Natural killer cell (primary cell): ENCODE data around the gene CD1D. TPM values are rescaled to one million over a fixed set of nuclear protein-coding genes. Genes with fewer than 3 reads are reported as not detected.

Experiments
- ATAC-seq, 3 donors: fragments of 150-1000 bp in 2 of 3; fragments of 200-7000 bp in 1 of 3; cut with Tn5 transposase; 1 replicate in 1 of 3; 2 replicates in 2 of 3; pipeline ENCODE4 v1.10.0; 2021; ENCODE audit warnings: mild to moderate bottlenecking in 2 of 3, moderate library complexity in 2 of 3
- DNase-seq, 2 donors: peaks; one replicate each; pipeline versions ENCODE4 v3.0.0 to v3.0.0-alpha.2; 2013 to 2021; ENCODE audit warnings: mixed read lengths in 1 of 2
- H3K27ac ChIP-seq: one replicate; pipeline ENCODE4 v1.5.1; 2013; ENCODE audit warnings: mild to moderate bottlenecking, low read length
- H3K27me3 ChIP-seq: one replicate; pipeline ENCODE4 v1.6.1; 2013; ENCODE audit warnings: low read length; ENCODE audit not compliant: control insufficient read depth, insufficient read depth
- H3K36me3 ChIP-seq: one replicate; pipeline ENCODE4 v1.6.1; 2013; ENCODE audit warnings: low read length; ENCODE audit not compliant: control insufficient read depth, insufficient read depth
- H3K4me1 ChIP-seq: one replicate; pipeline ENCODE4 v1.6.1; 2013; ENCODE audit warnings: low read length; ENCODE audit not compliant: control insufficient read depth, insufficient read depth
- H3K4me3 ChIP-seq: one replicate; pipeline ENCODE4 v1.5.1; 2013; ENCODE audit warnings: low read length
- H3K9me3 ChIP-seq: one replicate; pipeline ENCODE4 v1.6.1; 2013; ENCODE audit warnings: low read length; ENCODE audit not compliant: control insufficient read depth, insufficient read depth
- H3K27ac Mint-ChIP-seq, 2 donors: one replicate each; pipeline ENCODE4 v1.8.0; 2022; ENCODE audit warnings: mild to moderate bottlenecking in 2 of 2, mixed read lengths in 2 of 2, moderate library complexity in 1 of 2
- H3K27me3 Mint-ChIP-seq, 2 donors: one replicate each; pipeline ENCODE4 v1.8.0; 2022; ENCODE audit warnings: low read depth in 2 of 2, mixed read lengths in 2 of 2
- H3K36me3 Mint-ChIP-seq: one replicate; pipeline ENCODE4 v1.8.0; 2022; ENCODE audit warnings: mixed read lengths
- H3K4me1 Mint-ChIP-seq, 2 donors: one replicate each; pipeline ENCODE4 v1.8.0; 2022; ENCODE audit warnings: mixed read lengths in 2 of 2
- H3K4me3 Mint-ChIP-seq: one replicate; pipeline ENCODE4 v1.8.0; 2022; ENCODE audit warnings: mild to moderate bottlenecking, moderate library complexity, mixed read lengths
- H3K9me3 Mint-ChIP-seq, 2 donors: one replicate each; pipeline ENCODE4 v1.8.0; 2022; ENCODE audit warnings: mixed read lengths in 2 of 2
- CTCF ChIP-seq: fragments of 200-600 bp; IDR thresholded peaks from one replicate; pipeline ENCODE4 v1.8.0; 2022; ENCODE audit warnings: antibody characterized with exemption
- WGBS: methylation state at CpG from one replicate; pipeline ENCODE4 v1.1.7; 2013; ENCODE audit warnings: missing lambda C conversion rate; ENCODE audit not compliant: insufficient coverage; 5-methylcytosine and 5-hydroxymethylcytosine counted together
- intact Hi-C: fragments of 100-400 bp; cut with micrococcal nuclease; formaldehyde crosslinking; loops from one replicate; pipeline ENCODE4 v1.14.2; 2022
- total RNA-seq, 4 donors: library from RNA; stranded (reverse); fragments of 120-200 nt in 1 of 4; gene quantifications; one replicate each; pipeline versions ENCODE4 v1.2.3 to v1.2.4, GENCODE V29; 2013 to 2022

The CD1D gene
- total RNA-seq, 3 donors from 2014 or later (not counting 1 experiment from before 2014, with no cell fraction given) = 0.48 to 1.5 (median 0.52) TPM

- intact Hi-C loops = no loop called here
Measured at GRCh38 chr1:158186180-158186579, 5.5 kb downstream of the CD1D start.

GRCh38 chr1:158188611-158189010 lies 7.9 kb downstream of the CD1D start:
- Mint-ChIP-seq H3K4me3 (no peak overlapping the region), H3K9me3 (peaks cover 0 to 2% of the 10 kb centered on the region in 2 donors), H3K27ac (no peak overlapping the region), H3K4me1 (no peaks in the 10 kb centered on the region), H3K36me3 (no peaks in the 10 kb centered on the region), H3K27me3 (peaks cover 30 to 39% of the 10 kb centered on the region in 2 donors)
- Histone ChIP-seq H3K9me3 (no peaks in the 10 kb centered on the region), H3K27me3 (no peaks in the 10 kb centered on the region), H3K27ac (no peak overlapping the region), H3K4me3 (no peak overlapping the region), H3K36me3 (no peaks in the 10 kb centered on the region), H3K4me1 (no peaks in the 10 kb centered on the region)
- no peak for TF ChIP-seq CTCF
- no peak for DNase-seq
- intact Hi-C loops = no loop called here
- ATAC-seq = no peak
- 87% methylated on average over 3 of the region's 4 CpGs for WGBS

More at GRCh38 chr1:158186180-158186579, 5.5 kb downstream of the CD1D start:
- 88% methylated on average over 3 of the region's 3 CpGs for WGBS
- H3K27me3 Mint-ChIP-seq = peaks cover 39 to 61% of the 10 kb centered on the region in 2 donors
- no peaks in the 10 kb centered on the region for H3K36me3 Mint-ChIP-seq
- TF ChIP-seq CTCF = no peak
- peaks cover 3 to 5% of the 10 kb centered on the region in 2 donors for H3K4me1 Mint-ChIP-seq
- Histone ChIP-seq H3K9me3 (no peaks in the 10 kb centered on the region), H3K27me3 (peaks cover 1% of the 10 kb centered on the region), H3K4me3 (no peak overlapping the region), H3K36me3 (no peaks in the 10 kb centered on the region), H3K27ac (no peak overlapping the region), H3K4me1 (peaks cover 7% of the 10 kb centered on the region)
- ATAC-seq = no peak
- no peak for DNase-seq
- no peak overlapping the region for H3K4me3 Mint-ChIP-seq
- H3K27ac Mint-ChIP-seq = no peak overlapping the region
- H3K9me3 Mint-ChIP-seq = no peaks in the 10 kb centered on the region

GRCh38 chr1:158189624-158190023 lies 8.9 kb downstream of the CD1D start:
- Mint-ChIP-seq H3K27me3 (peaks cover 30 to 35% of the 10 kb centered on the region in 2 donors), H3K36me3 (no peaks in the 10 kb centered on the region), H3K9me3 (peaks cover 0 to 2% of the 10 kb centered on the region in 2 donors), H3K27ac (no peak overlapping the region), H3K4me1 (no peaks in the 10 kb centered on the region), H3K4me3 (no peak overlapping the region)
- H3K4me1 ChIP-seq = no peaks in the 10 kb centered on the region
- 52% methylated on average over 3 of the region's 3 CpGs for WGBS
- intact Hi-C loops = no loop called here
- no peaks in the 10 kb centered on the region for H3K36me3 ChIP-seq
- no peaks in the 10 kb centered on the region for H3K27me3 ChIP-seq
- no peak for ATAC-seq
- H3K27ac ChIP-seq = no peak overlapping the region
- TF ChIP-seq CTCF = no peak
- H3K4me3 ChIP-seq = no peak overlapping the region
- DNase-seq = no peak
- H3K9me3 ChIP-seq = no peaks in the 10 kb centered on the region

- no peak overlapping the region for H3K27ac Mint-ChIP-seq
- intact Hi-C loops = no loop called here
- WGBS = 88% methylated on average over 6 of the region's 6 CpGs
Measured at GRCh38 chr1:158191299-158191698, 10.6 kb downstream of the CD1D start.

More at GRCh38 chr1:158191299-158191698, 10.6 kb downstream of the CD1D start:
- no peak for DNase-seq
- Histone ChIP-seq H3K27ac (no peak overlapping the region), H3K27me3 (no peaks in the 10 kb centered on the region), H3K4me1 (no peaks in the 10 kb centered on the region), H3K4me3 (no peak overlapping the region), H3K9me3 (no peaks in the 10 kb centered on the region), H3K36me3 (no peaks in the 10 kb centered on the region)
- Mint-ChIP-seq H3K4me3 (no peak overlapping the region), H3K9me3 (peaks cover 0 to 2% of the 10 kb centered on the region in 2 donors), H3K4me1 (no peaks in the 10 kb centered on the region), H3K36me3 (no peaks in the 10 kb centered on the region), H3K27me3 (peaks cover 34 to 46% of the 10 kb centered on the region in 2 donors)
- ATAC-seq = no peak
- TF ChIP-seq CTCF = no peak
